ACHN (cell line): ENCODE measurements around the gene SKAP2.

Experiments
- DNase-seq: peaks from one replicate; pipeline ENCODE4 v3.0.0-alpha.2; 2015
- in situ Hi-C: cut with HindIII; loops from 2 replicates; pipeline ENCODE4 v1.10.0; 2017; ENCODE audit warnings: low sequenced_read_pairs, low pct_ligation_motif_present, low pct_unique_long_range_greater_than_20kb

SKAP2 gene

GRCh38 chr7:26864309-26865093 lies at the start of gene SKAP2:
TSS of gene SKAP2 (minus strand) at chr7:26864590. CDS start at chr7:26864429, 161 bp downstream.
- in situ Hi-C loops = no loop called here
- peak; percentile 100 for DNase-seq

GRCh38 chr7:26912933-26913536 lies 48.6 kb upstream of the SKAP2 start:
- in situ Hi-C loops = no loop called here

GRCh38 chr7:26912338-26912737 lies 47.9 kb upstream of the SKAP2 start:
- DNase-seq = no peak

More at GRCh38 chr7:26912933-26913536, 48.6 kb upstream of the SKAP2 start:
- DNase-seq = no peak

GRCh38 chr7:26910221-26910620 lies 45.8 kb upstream of the SKAP2 start:
- in situ Hi-C loops = no loop called here
- peak; percentile 73 for DNase-seq

More at GRCh38 chr7:26912338-26912737, 47.9 kb upstream of the SKAP2 start:
- in situ Hi-C loops = no loop called here

- in situ Hi-C loops = no loop called here
- no peak for DNase-seq
Measured at GRCh38 chr7:26900251-26900650, 35.9 kb upstream of the SKAP2 start.

- in situ Hi-C loops = no loop called here
- DNase-seq = no peak
Measured at GRCh38 chr7:26899519-26899918, 35.1 kb upstream of the SKAP2 start.

GRCh38 chr7:26898891-26899290 lies 34.5 kb upstream of the SKAP2 start:
- no peak for DNase-seq
- in situ Hi-C loops = no loop called here

- in situ Hi-C loops = no loop called here
Measured at GRCh38 chr7:26897928-26898327, 33.5 kb upstream of the SKAP2 start.

GRCh38 chr7:26891400-26892350 lies 27.3 kb upstream of the SKAP2 start:
- peak; percentile 63 for DNase-seq
- in situ Hi-C loops = no loop called here

More at GRCh38 chr7:26897928-26898327, 33.5 kb upstream of the SKAP2 start:
- no peak for DNase-seq

GRCh38 chr7:26880852-26881251 lies 16.5 kb upstream of the SKAP2 start:
- in situ Hi-C loops = no loop called here
- DNase-seq = no peak

- in situ Hi-C loops = no loop called here
Measured at GRCh38 chr7:26879671-26880070, 15.3 kb upstream of the SKAP2 start.

GRCh38 chr7:26868841-26869495 lies 4.6 kb upstream of the SKAP2 start:
- in situ Hi-C loops = no loop called here
- DNase-seq = no peak

More at GRCh38 chr7:26879671-26880070, 15.3 kb upstream of the SKAP2 start:
- no peak for DNase-seq

- in situ Hi-C loops = no loop called here
- DNase-seq = no peak
Measured at GRCh38 chr7:26865094-26865388, 651 bp upstream of the SKAP2 start.

- in situ Hi-C loops = no loop called here
- DNase-seq = peak; percentile 50
Measured at GRCh38 chr7:26863518-26864308, 677 bp downstream of the SKAP2 start.

GRCh38 chr7:26862834-26863233 lies 1.6 kb downstream of the SKAP2 start:
- in situ Hi-C loops = no loop called here
- DNase-seq = no peak

- no peak for DNase-seq
- in situ Hi-C loops = no loop called here
Measured at GRCh38 chr7:26861050-26861449, 3.3 kb downstream of the SKAP2 start.

GRCh38 chr7:26860361-26860760 lies 4.0 kb downstream of the SKAP2 start:
- DNase-seq = peak; percentile 68
- in situ Hi-C loops = no loop called here

- in situ Hi-C loops = loop anchor here (10.0 kb wide), 1 partner anchor 265 kb away; no protein-coding TSS in a partner anchor
- DNase-seq = no peak
Measured at GRCh38 chr7:26859720-26860119, 4.7 kb downstream of the SKAP2 start.
